ENCODE results near the gene COMT. TPM values are rescaled to one million over a fixed set of nuclear protein-coding genes. Genes with fewer than 3 reads are reported as not detected.

COMT gene
- total RNA-seq, 1 donor from 2014 or later: 240 TPM

DNA sequence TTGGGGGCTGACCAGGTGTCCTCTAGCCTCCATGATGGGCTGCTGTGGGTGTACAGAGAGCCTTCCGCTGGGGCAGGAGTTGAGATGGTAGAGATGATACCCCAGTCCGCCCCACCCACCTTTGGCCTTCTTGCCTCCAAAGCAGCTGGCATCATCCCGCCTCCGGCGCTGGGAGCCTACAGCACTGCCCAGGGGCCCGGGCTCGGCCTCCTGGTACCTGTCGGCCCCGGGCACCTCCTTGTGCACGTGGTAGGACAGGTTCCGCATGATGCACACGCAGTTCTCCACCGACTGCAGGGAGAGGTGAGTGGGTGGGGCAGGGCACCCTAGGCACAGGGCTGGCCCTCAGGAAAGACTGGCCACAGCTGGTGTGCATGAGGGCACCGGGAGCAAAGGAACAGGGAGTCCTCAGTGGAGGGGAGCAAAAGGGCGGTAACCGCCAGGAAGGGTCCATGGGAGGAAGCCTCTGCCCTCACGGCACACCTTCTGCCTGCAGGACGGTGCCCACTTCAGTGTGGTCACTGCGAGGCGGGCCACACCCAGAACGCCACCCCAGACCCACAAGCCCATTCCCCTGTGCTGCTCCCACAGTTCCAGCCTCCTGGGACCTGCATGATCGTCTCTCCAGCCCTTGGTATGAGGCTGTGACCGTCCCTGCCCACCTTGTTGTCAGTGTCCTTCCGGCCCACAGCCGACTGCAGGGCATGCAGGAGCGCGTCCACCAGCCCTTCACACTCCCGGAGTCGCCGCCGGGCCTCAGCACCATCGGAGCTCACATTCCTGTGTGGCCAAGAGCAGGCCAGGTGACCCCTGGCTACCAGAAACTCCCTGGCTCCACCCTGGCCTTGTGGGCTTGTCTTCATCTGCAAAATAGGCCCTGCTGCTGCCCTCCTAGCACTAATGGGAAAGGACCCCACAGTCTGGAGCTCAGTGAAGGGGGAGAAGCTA is 36.0 kb downstream of the COMT start:
- intact Hi-C loops (cut with DNase I): no loop called here
- Histone ChIP-seq H3K4me3 (no peak overlapping the region), H3K4me1 (peaks cover 8% of the 10 kb centered on the region), H3K27ac (no peak overlapping the region), H3K9me3 (no peaks in the 10 kb centered on the region), H3K27me3 (no peaks in the 10 kb centered on the region), H3K36me3 (peaks cover 0 to 17% of the 10 kb centered on the region in 2 donors)
- TF ChIP-seq POLR2A (IDR thresholded peaks at IDR 0.05) (no peak), POLR2AphosphoS5 (IDR thresholded peaks at IDR 0.05; ENCODE audit: insufficient read depth in 1 of 2, low read depth in 1 of 2) (no peak)
- TF ChIP-seq, protein P1, sequence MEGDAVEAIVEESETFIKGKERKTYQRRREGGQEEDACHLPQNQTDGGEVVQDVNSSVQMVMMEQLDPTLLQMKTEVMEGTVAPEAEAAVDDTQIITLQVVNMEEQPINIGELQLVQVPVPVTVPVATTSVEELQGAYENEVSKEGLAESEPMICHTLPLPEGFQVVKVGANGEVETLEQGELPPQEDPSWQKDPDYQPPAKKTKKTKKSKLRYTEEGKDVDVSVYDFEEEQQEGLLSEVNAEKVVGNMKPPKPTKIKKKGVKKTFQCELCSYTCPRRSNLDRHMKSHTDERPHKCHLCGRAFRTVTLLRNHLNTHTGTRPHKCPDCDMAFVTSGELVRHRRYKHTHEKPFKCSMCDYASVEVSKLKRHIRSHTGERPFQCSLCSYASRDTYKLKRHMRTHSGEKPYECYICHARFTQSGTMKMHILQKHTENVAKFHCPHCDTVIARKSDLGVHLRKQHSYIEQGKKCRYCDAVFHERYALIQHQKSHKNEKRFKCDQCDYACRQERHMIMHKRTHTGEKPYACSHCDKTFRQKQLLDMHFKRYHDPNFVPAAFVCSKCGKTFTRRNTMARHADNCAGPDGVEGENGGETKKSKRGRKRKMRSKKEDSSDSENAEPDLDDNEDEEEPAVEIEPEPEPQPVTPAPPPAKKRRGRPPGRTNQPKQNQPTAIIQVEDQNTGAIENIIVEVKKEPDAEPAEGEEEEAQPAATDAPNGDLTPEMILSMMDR (IDR thresholded peaks at IDR 0.05): no peak
- no peak for DNase-seq (ENCODE audit: extremely low spot score in 2 of 2)

DNA sequence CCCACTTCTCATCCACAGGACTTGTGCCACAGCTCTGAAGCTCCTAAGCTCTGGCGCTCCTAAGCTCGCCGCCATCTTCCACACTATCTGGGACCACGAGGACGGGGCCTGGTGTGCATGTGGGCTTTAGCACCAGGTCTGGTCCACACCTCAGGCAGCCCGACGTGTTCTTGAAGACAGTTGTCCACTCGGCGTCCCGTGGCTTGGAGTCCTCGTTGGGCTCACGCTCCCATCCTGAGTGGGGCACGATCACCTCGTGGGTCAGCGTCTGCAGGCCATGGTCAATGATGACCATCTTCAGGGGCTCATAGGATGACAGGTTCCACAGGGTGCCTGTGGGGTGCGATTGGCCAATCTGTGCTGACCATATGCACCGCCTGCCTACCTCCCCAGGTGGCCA is 37.2 kb downstream of the COMT start:
- Histone ChIP-seq H3K4me1 (peaks cover 10% of the 10 kb centered on the region), H3K4me3 (no peak overlapping the region), H3K9me3 (no peaks in the 10 kb centered on the region), H3K27me3 (no peaks in the 10 kb centered on the region), H3K27ac (no peak overlapping the region), H3K36me3 (peaks cover 0 to 17% of the 10 kb centered on the region in 2 donors)
- intact Hi-C loops (cut with DNase I): no loop called here
- DNase-seq (ENCODE audit: extremely low spot score in 2 of 2): no peak
- TF ChIP-seq POLR2A (IDR thresholded peaks at IDR 0.05) (no peak), POLR2AphosphoS5 (IDR thresholded peaks at IDR 0.05; ENCODE audit: insufficient read depth in 1 of 2, low read depth in 1 of 2) (no peak)
- TF ChIP-seq, protein P1 (IDR thresholded peaks at IDR 0.05): no peak

DNA sequence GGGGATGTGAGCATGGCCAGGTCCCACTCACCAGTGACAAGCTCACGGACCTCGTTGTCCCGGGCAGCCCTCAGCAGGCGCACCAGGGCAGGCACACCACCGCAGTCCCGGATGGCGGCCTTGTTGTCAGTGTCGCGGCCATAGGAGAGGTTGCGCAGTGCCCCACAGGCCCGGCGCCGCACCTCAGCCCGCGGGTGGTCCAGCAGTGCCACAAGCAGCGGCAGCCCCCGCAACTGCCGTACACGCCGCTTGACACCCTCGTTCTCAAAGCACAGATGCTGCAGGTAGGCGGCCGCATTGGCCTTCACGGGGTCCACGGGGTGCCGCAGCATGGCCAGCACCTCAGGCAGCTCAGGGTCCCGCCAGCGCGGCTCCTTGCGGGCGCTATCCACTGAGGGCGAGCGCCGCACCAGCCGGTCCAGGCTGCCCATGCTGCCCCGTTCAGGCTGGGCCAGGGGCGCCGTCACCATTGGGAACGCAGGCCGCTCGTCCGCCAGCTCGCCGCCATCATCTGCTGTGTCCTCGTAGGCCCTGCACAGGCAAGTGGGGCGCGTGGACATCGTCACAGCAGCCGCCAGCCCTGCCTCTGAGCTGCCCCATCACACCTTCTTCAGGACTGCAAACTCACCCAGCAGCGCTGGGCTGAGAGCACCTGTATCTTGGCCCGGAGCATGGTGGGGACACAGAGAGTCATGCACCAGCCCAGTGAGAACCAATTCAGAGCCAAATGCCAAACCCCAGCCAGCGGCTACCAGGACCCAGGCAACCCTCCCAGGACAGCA is 38.3 kb downstream of the COMT start:
- intact Hi-C loops (cut with DNase I): no loop called here
- H3K36me3 ChIP-seq: peaks cover 0 to 17% of the 10 kb centered on the region in 2 donors

DNA sequence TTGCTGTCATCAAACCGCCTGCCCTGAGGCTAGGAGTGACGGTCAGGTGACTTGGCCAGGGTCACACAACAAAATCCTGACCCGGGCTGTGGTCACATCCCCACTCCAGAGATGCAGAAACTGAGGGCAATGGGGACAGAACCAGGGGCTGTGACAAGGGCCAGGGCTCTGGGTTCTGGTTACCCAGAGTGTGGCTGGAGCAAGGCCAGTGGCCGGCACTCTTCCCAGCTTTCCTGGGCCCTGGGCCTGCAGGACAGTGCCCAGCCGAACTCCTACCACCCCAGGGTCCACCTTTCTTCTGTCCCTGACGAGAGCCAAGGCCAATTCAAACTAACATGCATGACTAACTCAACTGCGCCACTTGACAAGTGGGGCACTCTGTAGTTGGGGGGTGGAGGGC is 39.2 kb downstream of the COMT start:
- Histone ChIP-seq H3K36me3 (peaks cover 0 to 17% of the 10 kb centered on the region in 2 donors), H3K27ac (no peak overlapping the region), H3K4me3 (no peak overlapping the region), H3K4me1 (peaks cover 22% of the 10 kb centered on the region), H3K9me3 (no peaks in the 10 kb centered on the region), H3K27me3 (no peaks in the 10 kb centered on the region)
- intact Hi-C loops (cut with DNase I): no loop called here
- TF ChIP-seq, protein P1 (IDR thresholded peaks at IDR 0.05): no peak
- TF ChIP-seq POLR2A (IDR thresholded peaks at IDR 0.05) (no peak), POLR2AphosphoS5 (IDR thresholded peaks at IDR 0.05; ENCODE audit: insufficient read depth in 1 of 2, low read depth in 1 of 2) (no peak)
- DNase-seq (ENCODE audit: extremely low spot score in 2 of 2): no peak

More for the DNA sequence above, 38.3 kb downstream of the COMT start:
- H3K4me1 ChIP-seq: peaks cover 14% of the 10 kb centered on the region
- TF ChIP-seq POLR2A (IDR thresholded peaks at IDR 0.05) (no peak), POLR2AphosphoS5 (IDR thresholded peaks at IDR 0.05; ENCODE audit: insufficient read depth in 1 of 2, low read depth in 1 of 2) (no peak)
- TF ChIP-seq, protein P1 (IDR thresholded peaks at IDR 0.05): no peak
- DNase-seq (ENCODE audit: extremely low spot score in 2 of 2): no peak
- H3K9me3 ChIP-seq: no peaks in the 10 kb centered on the region
- no peak overlapping the region for H3K27ac ChIP-seq
- H3K4me3 ChIP-seq: no peak overlapping the region
- no peaks in the 10 kb centered on the region for H3K27me3 ChIP-seq
